GM10847 (cell line): Measurements from ENCODE around the gene RANBP1.

ENCODE experiments used
- POLR2A ChIP-seq: IDR thresholded peaks from 2 replicates; pipeline ENCODE4 v1.6.1; 2011; ENCODE audit not compliant: insufficient read length; ENCODE audit errors: extremely low read depth

Gene RANBP1

DNA sequence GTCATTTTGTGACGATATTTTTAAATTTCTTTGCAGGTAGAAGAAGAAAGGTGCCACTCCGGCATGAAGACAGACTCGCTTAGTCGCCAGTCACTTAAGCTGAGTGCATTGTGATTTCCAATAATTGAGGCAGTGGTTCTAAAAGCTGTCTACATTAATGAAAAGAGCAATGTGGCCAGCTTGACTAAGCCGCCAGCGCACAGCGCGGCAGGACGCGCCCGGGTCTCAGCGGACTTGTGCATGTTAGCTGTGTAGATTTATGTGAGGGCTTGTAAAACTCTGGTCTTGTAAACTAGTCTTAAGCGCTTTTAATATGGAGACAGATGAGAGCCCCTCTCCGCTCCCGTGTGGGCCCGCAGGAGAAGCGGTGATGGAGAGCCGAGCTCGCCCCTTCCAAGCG, 30.3 kb upstream of the RANBP1 start:
- TF ChIP-seq POLR2A, result no peak

DNA sequence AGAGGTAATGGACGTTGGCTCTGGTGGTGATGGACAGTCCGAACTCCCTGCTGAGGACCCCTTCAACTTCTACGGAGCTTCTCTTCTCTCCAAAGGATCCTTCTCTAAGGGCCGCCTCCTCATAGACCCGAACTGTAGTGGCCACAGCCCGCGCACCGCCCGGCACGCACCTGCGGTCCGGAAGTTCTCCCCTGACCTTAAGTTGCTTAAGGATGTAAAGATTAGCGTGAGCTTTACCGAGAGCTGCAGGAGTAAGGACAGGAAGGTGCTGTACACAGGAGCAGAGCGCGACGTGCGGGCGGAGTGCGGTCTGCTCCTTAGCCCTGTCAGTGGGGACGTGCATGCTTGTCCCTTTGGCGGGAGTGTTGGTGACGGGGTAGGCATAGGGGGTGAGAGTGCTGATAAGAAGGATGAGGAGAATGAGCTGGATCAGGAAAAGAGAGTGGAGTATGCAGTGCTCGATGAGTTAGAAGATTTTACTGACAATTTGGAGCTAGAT, 29.8 kb upstream of the RANBP1 start:
- no peak for TF ChIP-seq POLR2A

DNA sequence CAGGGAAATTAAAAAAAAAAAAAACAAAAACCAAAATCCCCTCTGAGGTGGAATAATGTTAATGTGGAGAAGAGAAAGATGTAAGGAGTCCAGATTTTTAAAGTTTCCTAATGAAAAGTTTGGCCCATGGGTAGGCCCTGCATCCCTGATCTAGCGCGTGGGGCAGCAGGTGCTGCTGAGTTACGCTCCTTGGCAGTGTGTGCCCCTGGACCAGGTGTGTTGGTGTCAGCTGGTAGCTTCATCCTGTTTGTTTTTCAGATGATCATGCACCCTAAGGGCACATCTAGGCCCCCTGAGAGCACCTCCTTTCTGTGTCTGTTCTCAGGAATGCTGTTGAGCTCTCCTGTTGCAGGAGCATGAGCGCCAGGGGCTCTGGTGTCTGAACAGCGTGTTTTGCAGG, 29.1 kb upstream of the RANBP1 start:
- no peak for TF ChIP-seq POLR2A

DNA sequence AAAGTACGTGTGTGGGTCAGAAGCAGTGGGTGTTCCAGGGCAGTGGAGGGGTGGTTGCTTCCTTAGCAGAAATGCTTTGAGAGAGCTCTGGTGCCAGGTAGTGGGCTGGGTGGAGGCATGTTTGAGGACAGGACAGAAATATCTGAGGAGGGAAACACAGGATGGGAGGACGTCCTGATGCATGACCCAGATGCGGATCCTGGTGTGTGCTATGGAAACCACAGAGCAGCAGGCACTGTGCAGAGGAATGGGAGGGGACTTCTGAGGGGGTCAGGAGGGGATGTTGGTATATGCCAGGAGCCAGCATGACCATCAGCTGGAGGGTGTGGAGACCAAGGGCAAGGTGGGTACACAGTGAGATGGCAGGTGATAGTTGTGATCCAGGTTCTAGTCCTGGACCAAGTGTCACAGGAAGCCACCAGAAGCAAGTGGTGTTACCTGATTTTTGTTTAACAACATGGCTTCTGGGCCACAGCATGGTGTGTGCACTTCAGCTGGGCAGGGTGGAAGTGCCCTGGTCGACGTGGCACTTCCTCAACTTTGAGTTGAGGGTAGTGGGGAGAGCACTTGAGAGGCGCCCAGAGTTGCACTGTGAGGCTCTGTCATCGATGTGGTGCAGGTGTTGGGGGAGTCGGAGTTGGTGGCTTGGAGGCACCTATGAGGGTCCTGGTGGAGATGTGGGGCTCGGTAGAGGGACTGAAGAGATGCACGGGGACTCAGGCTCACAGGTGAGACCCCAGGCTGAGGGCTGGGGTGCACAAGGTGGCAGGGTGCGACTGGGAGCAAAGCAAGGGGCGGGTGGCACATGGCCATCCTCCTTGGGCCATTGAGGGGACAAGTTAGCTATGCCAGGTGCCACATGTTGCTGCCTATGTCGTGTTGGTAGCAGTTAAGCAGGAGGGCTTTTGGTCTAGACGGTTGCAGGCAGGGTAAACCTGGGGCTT, 28.3 kb upstream of the RANBP1 start:
- TF ChIP-seq POLR2A, result no peak

DNA sequence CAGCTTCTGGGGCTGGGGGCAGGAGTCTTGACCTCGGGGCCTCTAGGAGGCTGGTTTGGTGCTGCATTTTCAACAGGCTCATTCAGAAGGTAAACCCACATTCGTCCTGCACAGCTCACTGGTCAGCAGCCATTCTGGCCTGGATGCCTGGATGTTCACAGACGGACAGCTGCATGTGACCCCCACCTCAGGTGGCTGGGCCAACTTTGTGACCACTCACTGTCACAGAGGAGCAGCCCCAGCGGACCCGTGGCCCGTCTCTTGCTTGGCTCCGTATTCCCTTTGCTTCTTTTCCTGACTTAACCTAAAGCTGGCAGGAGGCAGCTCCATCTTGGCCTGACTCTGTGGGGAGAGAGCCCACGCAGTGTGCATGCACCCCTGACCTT, 27.6 kb upstream of the RANBP1 start:
- no peak for TF ChIP-seq POLR2A

DNA sequence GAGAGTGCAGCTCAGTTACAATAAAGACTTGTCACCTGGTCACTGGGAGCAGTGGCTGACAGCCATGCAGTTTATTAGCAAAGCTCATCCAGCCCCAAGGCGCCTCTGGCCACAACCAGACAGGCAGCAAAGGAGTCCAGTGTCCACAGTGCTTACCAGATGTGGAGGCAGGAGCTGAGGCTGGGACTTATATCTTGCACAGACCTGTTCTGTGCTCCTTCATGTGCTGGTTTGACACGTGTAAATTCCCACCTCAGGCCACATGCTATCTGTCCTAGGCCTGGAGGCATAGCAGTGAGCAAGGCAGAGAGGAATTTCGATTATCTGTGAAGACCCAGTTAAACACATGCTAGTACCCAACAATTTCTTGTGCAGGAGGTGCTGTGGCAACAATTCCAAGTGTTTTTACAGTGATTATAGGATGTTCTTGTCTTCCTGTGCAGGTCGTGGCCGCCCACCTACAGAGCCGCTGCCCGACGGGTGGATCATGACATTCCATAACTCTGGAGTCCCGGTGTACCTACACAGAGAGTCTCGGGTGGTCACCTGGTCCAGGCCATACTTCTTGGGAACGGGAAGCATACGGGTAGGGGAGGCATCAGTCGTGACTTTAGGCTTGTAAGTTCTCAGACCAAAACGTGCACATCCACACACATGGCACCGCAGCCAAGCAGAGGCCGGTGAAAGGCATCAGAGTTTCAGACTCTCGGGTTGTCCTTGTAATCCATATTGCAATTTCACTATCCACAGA, 26.5 kb upstream of the RANBP1 start:
- no peak for TF ChIP-seq POLR2A

DNA sequence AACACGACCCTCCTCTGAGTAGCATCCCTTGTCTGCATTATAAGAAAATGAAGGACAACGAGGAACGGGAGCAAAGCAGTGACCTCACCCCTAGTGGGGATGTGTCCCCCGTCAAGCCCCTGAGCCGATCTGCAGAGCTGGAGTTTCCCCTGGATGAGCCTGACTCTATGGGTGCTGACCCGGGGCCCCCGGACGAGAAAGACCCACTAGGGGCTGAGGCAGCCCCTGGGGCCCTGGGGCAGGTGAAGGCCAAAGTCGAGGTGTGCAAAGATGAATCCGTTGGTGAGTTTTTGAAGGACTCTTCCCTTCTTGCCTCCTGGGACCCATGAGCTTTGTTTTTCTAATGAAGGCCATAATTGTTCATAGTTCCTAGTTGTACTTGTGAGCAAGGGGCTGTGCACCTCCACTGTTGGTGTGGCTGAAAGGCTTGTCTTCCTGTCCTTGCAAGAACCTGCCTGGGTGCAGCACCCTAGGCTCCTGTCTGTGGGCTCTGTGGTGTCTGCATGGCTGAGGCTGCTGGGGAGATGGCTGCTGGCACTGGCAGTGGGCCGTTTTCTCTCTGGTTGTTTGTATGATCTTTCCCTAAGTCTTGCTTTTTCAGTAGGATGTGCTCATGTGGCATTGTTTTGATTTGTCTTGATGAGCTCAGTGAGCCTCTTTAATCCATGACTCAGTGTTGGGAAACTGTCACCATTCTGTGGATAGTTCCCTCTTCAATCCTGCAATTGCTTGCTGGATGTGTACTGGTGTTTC, 25.8 kb upstream of the RANBP1 start:
- no peak for TF ChIP-seq POLR2A

DNA sequence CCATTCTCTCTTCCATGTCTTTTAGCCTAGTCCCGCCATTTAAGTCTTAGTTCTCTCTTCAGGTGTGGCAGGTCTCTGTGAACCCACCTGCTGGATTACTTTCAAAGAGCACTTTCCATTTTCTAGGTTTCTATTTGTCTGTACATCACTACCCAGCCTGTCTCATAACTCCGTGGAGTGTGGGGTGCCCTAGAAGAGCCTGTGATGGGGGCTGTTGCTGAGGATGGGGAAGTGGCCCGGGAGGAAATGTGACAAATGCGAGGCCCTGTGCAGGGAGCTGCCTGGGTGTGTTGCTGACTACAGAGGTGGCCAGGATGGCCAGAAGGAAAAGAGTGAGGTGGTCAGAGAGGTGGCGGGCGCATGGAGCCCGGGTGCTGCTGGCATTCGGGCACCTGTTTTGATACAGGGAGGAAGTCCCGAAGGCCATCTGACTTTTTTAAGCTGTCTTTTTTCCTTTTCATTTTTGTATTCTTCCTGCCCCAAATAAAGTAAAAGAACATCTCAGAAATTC, 25.1 kb upstream of the RANBP1 start:
- TF ChIP-seq POLR2A, result no peak

DNA sequence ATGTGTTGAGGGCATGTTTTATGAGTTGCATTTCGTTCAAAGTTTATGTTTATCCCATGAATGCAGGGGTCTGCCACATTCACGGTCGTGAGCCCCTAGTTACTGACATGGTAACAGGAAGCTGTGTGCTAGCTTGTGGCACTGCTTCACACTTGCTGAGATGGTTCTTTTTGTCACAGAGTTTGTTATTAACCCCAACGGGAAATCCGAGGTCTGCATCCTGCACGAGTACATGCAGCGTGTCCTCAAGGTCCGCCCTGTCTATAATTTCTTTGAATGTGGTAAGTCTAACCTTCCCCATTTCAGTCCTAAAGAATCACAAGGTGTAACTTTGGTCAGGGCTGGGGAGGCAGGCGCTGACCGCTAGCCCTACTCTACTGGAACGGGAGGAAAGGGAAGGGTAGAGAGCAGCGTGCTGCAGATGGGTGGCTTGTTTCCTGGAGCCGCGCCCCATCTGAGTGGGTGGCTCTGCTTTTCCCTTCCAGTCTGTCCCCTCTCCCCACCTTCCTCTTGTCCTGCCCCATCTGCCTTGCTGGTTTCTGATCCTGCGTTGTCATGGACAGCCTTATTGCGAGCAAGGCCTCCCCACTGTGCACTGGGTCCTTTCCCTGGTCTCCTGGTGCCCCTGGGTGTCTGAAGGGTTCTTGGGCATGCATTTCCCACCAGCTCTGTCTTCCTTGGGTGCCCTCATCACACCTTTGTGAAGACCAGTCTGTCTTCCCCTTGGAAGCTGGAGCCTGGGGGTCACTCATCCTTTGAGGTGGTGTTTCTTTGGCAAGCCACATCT, 24.0 kb upstream of the RANBP1 start:
- no peak for TF ChIP-seq POLR2A

DNA sequence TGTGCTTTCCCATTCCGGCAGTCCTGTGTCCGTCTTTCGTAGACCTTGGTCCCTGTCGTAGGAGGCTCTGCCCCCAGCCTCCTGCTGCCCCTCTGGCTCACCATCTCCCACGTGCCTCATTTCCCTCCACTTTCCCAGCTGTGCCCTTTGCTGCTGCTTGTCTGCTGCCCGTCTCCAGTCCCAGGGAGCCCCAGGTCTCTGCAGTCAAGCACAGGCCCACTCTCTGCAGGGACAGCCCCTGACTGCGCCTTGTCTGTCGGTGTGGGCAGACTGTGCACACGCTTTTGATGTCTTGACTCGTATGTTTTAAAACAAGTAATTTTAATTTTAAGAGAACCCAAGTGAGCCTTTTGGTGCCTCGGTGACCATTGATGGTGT, 23.4 kb upstream of the RANBP1 start:
- no peak for TF ChIP-seq POLR2A

DNA sequence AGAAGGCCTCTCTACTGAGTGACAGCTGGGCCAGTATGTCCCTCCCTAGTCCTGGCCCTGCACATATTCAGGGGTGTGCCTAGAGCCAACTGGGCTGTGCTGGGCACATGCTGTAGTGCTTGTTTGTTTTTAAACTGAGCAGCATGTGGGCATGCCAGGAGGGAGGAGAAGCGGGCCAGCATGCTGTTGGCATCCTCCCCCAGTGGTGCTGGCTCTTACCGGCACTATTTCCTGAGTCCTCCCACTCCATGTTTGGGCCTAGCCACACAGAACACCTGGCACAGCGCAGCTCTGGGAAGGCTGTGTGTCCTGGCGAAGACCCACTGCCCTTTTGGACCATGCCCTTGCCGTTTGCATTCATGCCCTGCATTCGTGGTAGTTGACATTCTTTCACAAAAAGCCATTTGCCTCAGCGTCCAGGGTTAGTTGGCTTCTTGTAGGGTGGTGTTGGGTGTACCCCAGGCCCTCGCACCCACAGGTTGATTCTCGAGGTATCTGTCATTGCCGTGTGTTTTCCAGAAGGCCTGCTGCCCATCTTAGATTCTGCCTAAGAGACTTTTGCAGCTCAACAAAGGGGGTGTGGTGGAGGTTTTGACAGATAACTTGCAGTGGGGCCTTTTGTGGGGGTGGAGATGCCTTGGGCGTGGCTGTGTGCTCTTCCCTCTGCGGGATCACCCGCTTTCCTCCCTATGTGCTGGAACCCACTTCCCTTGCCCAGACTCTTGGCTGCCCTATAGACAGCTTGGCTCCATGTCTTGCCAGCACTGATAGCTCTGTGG, 22.3 kb upstream of the RANBP1 start:
- TF ChIP-seq POLR2A, result no peak

DNA sequence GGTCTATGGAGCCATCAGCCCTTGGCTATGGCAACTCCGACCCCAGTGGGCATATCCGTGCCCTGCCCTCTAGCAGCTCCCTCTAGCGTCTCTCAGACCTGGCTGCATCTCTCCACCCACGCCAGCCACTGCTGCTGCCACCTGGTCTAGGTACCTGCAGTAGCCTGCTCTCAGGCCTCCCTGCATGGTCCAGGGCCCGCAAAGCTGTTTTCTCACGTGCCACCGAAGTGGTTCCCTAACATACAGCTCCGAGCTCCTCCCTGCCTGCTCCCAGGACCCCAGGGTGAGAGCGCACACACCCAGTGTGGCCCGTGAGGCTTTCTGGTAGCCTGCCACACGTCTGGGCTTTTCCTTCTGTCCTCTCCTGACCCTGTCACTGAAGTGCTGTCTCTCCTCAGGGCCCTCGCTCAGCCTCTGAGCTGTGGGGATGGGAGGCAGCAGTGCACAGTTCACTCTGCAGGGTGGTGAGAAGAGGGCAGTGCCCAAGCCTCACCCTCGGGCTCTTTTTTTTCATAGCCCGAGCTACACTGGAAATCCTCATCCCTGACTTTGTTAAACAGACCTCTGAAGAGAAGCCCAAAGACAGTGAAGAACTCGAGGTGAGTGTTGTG, 21.6 kb upstream of the RANBP1 start:
- no peak for TF ChIP-seq POLR2A

DNA sequence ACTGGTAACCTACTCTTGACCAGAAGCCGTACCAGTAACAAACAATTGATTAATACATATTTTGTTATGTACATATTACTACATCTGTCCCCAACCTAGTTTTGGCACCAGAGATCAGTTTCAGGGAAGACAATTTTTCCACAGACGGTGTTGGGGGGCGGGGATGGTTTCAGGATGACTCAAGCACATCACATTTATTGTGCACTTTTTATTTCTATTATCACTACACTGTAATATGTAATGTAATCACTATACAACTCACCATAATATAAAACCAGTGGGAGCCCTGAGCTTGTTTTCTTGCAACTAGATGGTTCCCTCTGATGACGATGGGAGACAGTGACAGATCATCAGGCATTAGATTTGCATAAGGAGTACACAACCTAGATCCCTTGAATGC, 20.4 kb upstream of the RANBP1 start:
- no peak for TF ChIP-seq POLR2A
